IPS-18a (cell line): ENCODE data around the gene C3.

Experiments used
- H3K27ac ChIP-seq: one replicate; pipeline ENCODE4 v1.5.1; 2013; ENCODE audit warnings: low read length
- H3K27me3 ChIP-seq: one replicate; pipeline ENCODE4 v1.6.1; 2013; ENCODE audit warnings: mild to moderate bottlenecking, low read length; ENCODE audit not compliant: control insufficient read depth, insufficient read depth
- H3K36me3 ChIP-seq: one replicate; pipeline ENCODE4 v1.6.1; 2013; ENCODE audit warnings: low read depth, low read length; ENCODE audit not compliant: control insufficient read depth
- H3K4me1 ChIP-seq: one replicate; pipeline ENCODE4 v1.6.1; 2013; ENCODE audit warnings: low read depth, low read length; ENCODE audit not compliant: control insufficient read depth
- H3K4me3 ChIP-seq: one replicate; pipeline ENCODE4 v1.5.1; 2013; ENCODE audit warnings: low read length
- H3K9ac ChIP-seq: one replicate; pipeline ENCODE4 v1.6.1; 2013; ENCODE audit warnings: mild to moderate bottlenecking, low read length, moderate library complexity
- H3K9me3 ChIP-seq: one replicate; pipeline ENCODE4 v1.6.1; 2013; ENCODE audit warnings: low read depth, low read length; ENCODE audit not compliant: control insufficient read depth

C3 gene

DNA sequence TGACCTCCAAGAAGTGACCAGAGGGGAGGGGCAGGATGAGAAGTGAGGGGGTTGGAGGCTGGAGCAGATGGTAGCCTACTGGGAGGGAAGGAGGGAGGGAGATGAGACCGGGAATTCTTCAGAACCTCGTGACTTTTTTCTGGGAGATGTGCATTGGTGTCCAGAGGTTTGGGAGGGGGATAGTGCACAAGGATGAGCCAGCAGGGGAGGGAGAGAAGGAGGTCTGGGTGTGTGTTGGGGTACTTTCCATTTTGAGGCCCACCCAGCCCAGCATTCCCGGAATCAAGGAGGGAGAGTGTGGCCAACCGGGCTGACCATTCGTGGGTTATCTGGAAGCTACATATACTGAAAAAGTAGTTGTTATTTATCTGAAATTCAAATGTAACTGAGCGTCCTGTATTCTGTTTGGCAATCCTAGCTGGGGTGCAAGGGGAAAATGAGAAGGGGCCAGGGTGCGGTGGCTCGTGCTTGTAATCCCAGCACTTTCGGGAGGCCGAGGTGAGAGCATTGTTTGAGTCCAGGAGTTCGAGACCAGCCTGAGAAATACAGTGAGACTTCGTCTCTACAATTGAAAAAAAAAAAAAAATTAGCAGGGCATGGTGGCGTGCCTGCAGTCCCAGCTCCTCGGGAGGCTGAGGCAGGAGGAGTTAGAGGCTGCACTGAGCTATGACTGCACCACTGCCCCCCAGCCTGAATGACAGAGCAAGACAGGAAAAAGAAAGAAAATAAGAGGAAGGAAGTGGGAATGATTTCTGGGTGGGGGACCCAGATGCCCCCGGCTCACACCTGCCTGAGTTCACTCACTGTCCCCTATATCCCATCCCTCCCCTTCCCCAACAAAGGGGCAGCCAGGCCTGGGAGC is 4.4 kb upstream of the C3 start:
- H3K4me3 ChIP-seq = no peak overlapping the region
- H3K27me3 ChIP-seq = no peaks in the 10 kb centered on the region
- H3K27ac ChIP-seq = no peak overlapping the region
- no peaks in the 10 kb centered on the region for H3K9me3 ChIP-seq
- peaks cover 1% of the 10 kb centered on the region for H3K4me1 ChIP-seq
- no peaks in the 10 kb centered on the region for H3K36me3 ChIP-seq
- no peak overlapping the region for H3K9ac ChIP-seq

- no peak overlapping the region for H3K9ac ChIP-seq
- H3K36me3 ChIP-seq = no peaks in the 10 kb centered on the region
- no peaks in the 10 kb centered on the region for H3K4me1 ChIP-seq
- H3K27ac ChIP-seq = no peak overlapping the region
- H3K4me3 ChIP-seq = no peak overlapping the region
- no peaks in the 10 kb centered on the region for H3K9me3 ChIP-seq
- no peaks in the 10 kb centered on the region for H3K27me3 ChIP-seq
Observed at GRCh38 chr19:6723738-6724137, 3.3 kb upstream of the C3 start.

- Histone ChIP-seq H3K27ac (no peak overlapping the region), H3K4me3 (no peak overlapping the region), H3K4me1 (no peaks in the 10 kb centered on the region), H3K36me3 (no peaks in the 10 kb centered on the region), H3K9me3 (no peaks in the 10 kb centered on the region), H3K27me3 (no peaks in the 10 kb centered on the region), H3K9ac (no peak overlapping the region)
Observed at GRCh38 chr19:6723108-6723618, 2.7 kb upstream of the C3 start.

- Histone ChIP-seq H3K36me3 (no peaks in the 10 kb centered on the region), H3K4me3 (no peak overlapping the region), H3K9me3 (no peaks in the 10 kb centered on the region), H3K9ac (no peak overlapping the region), H3K27me3 (no peaks in the 10 kb centered on the region), H3K4me1 (no peaks in the 10 kb centered on the region), H3K27ac (no peak overlapping the region)
Observed at GRCh38 chr19:6721773-6722172, 1.3 kb upstream of the C3 start.

DNA sequence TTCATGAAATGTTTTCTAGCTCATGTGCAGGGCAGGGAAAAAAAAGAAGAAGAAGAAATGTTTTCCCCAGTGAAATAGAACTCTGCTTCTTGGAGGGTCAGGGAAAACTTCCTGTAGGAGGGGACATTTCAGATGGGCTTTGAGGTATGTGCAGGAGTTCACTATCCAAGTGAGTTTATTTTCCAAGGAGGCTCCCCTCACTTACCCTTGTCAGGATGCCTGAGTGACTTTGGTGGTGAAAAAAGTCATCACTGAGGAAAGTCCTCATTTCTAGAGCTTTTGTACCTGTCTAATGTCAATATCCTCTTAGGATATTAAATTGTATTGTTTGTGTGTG is 656 bp upstream of the C3 start:
- Histone ChIP-seq H3K36me3 (no peaks in the 10 kb centered on the region), H3K27ac (no peak overlapping the region), H3K9me3 (no peaks in the 10 kb centered on the region), H3K9ac (no peak overlapping the region), H3K4me3 (no peak overlapping the region), H3K4me1 (no peaks in the 10 kb centered on the region), H3K27me3 (no peaks in the 10 kb centered on the region)

- Histone ChIP-seq H3K27ac (no peak overlapping the region), H3K9ac (no peak overlapping the region), H3K4me3 (no peak overlapping the region), H3K9me3 (no peaks in the 10 kb centered on the region), H3K27me3 (no peaks in the 10 kb centered on the region), H3K36me3 (no peaks in the 10 kb centered on the region), H3K4me1 (no peaks in the 10 kb centered on the region)
Observed at GRCh38 chr19:6719992-6720368, 470 bp downstream of the C3 start.

DNA sequence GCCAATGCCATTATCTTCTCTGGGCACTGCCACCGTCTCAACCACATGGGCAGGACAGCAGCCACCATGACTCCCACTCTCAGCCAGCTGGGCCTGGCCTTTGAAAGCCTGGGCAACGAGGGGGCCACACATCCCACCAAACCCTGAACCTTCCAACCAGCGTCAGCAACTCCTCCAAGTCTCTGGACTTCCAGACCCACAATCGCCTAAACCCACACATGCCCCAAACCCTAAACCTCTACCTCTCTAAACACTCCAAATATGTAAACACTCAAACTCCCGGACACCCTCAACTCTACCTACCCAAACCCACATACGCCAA is 949 bp downstream of the C3 start:
- Histone ChIP-seq H3K27ac (no peak overlapping the region), H3K36me3 (no peaks in the 10 kb centered on the region), H3K27me3 (no peaks in the 10 kb centered on the region), H3K9ac (no peak overlapping the region), H3K4me3 (no peak overlapping the region), H3K9me3 (no peaks in the 10 kb centered on the region), H3K4me1 (no peaks in the 10 kb centered on the region)

GRCh38 chr19:6718741-6719539 is 1.5 kb downstream of the C3 start:
- no peaks in the 10 kb centered on the region for H3K9me3 ChIP-seq
- no peaks in the 10 kb centered on the region for H3K27me3 ChIP-seq
- no peak overlapping the region for H3K9ac ChIP-seq
- no peaks in the 10 kb centered on the region for H3K4me1 ChIP-seq
- H3K4me3 ChIP-seq = no peak overlapping the region
- no peak overlapping the region for H3K27ac ChIP-seq
- H3K36me3 ChIP-seq = no peaks in the 10 kb centered on the region

DNA sequence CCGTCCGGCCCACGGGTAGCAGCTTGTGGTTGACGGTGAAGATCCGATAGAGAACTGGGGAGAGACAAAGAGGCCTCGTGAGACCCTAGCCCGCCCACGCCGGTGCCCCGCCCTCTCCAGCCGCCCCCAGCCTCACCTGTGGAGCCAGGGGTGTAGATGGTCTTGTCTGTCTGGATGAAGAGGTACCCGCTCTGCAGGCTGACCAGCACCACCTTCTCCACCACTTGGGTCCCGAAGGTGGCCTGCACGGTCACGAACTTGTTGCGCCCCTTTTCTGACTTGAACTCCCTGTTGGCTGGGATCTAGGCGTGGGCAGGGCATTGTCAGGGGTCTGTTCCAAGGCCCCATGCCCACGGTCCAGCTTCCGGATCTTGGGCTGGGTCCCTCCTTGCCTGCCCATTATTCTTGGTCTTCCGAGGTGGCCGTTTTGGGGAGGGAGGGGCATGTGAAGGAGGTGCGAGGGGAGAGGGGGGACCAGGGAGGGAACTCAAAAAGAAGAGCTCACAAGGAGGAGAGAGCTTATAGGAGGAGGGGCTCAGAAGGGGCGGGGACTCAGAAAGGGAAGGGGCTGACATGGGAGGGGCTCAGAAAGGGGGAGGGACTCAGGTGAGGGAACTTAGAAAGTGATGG is 2.2 kb downstream of the C3 start:
- Histone ChIP-seq H3K4me3 (no peak overlapping the region), H3K36me3 (no peaks in the 10 kb centered on the region), H3K27me3 (no peaks in the 10 kb centered on the region), H3K9me3 (no peaks in the 10 kb centered on the region), H3K4me1 (no peaks in the 10 kb centered on the region), H3K27ac (no peak overlapping the region), H3K9ac (no peak overlapping the region)

DNA sequence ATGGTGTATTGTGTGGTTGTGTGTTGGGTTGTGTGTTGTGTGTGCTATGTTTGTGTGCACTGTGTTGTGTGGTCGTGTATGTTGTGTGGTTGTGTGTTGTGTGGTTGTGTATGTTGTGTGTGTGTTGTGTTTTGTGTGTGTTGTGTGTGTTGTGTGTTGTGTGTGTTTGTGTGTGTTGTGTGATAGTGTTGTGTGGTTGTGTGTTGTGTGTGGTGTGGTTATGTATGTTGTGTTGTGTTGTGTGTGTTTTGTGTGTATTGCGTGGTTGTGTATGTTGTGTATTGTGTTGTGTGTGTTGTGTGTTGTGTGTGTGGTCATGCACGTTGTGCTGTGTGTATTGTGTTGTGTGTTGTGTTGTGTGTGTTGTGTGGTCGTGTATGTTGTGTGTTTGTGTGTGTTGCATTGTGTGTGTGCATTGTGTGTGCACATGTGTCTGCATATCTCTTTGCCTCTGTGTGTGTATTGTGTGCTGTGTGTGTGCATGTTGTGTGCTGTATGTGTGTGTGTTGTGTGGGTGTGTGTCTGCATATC is 2.9 kb downstream of the C3 start:
- H3K4me1 ChIP-seq = no peaks in the 10 kb centered on the region
- no peak overlapping the region for H3K4me3 ChIP-seq
- no peak overlapping the region for H3K9ac ChIP-seq
- H3K36me3 ChIP-seq = no peaks in the 10 kb centered on the region
- H3K27ac ChIP-seq = no peak overlapping the region
- H3K27me3 ChIP-seq = no peaks in the 10 kb centered on the region
- no peaks in the 10 kb centered on the region for H3K9me3 ChIP-seq

DNA sequence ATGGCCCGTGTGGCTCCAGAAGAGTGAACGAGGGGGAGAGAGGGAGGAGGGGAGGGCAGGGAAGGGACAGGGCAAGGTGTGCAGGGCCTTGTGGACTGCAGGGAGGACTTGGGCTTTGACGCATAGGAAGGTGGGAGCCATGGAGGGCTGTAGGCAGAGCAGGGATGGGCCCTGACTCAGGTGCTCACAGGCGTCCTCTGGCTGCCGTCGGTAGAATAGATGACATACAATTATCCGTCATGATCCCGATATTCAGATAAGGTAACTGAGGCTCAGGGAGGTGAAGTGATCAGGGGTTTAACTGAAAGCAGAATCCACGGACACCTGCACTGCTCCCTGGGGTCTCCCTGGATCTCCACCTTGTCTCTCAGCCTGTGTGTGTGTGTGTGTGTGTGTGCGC is 3.4 kb downstream of the C3 start:
- no peaks in the 10 kb centered on the region for H3K9me3 ChIP-seq
- H3K27me3 ChIP-seq = peaks cover 2% of the 10 kb centered on the region
- H3K9ac ChIP-seq = no peak overlapping the region
- H3K4me3 ChIP-seq = no peak overlapping the region
- no peaks in the 10 kb centered on the region for H3K4me1 ChIP-seq
- H3K36me3 ChIP-seq = no peaks in the 10 kb centered on the region
- no peak overlapping the region for H3K27ac ChIP-seq
